ENCODE results near the gene TCF23. TPM values are rescaled to one million over a fixed set of nuclear protein-coding genes. Genes with fewer than 3 reads are reported as not detected.

Gene TCF23
- total and polyA plus RNA-seq, 2 of the 8 experiments (the other 6 are each of a cell fraction or from before 2014, with no cell fraction given), result 0.02 TPM; not detected in 1

DNA sequence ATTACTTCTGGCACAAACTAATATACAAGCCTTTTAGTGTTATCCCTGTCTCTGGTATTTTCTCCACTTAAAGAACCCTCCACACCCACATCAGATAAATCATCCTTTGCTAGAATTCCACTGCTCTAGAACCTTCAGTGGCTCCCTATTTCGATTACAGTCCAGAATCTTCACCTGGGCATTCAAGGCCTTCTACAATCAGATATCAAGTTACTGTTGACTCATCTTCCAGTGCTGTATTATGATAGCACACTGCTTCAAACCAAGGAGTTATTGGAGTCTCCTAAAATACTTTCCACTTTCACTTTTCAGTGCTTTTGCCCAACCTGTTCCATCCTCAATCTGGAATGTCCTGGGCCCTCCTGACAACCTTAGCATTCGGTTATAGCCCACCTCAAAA lies 33.3 kb upstream of the TCF23 start (continued):
- TF ChIP-seq, protein P1, sequence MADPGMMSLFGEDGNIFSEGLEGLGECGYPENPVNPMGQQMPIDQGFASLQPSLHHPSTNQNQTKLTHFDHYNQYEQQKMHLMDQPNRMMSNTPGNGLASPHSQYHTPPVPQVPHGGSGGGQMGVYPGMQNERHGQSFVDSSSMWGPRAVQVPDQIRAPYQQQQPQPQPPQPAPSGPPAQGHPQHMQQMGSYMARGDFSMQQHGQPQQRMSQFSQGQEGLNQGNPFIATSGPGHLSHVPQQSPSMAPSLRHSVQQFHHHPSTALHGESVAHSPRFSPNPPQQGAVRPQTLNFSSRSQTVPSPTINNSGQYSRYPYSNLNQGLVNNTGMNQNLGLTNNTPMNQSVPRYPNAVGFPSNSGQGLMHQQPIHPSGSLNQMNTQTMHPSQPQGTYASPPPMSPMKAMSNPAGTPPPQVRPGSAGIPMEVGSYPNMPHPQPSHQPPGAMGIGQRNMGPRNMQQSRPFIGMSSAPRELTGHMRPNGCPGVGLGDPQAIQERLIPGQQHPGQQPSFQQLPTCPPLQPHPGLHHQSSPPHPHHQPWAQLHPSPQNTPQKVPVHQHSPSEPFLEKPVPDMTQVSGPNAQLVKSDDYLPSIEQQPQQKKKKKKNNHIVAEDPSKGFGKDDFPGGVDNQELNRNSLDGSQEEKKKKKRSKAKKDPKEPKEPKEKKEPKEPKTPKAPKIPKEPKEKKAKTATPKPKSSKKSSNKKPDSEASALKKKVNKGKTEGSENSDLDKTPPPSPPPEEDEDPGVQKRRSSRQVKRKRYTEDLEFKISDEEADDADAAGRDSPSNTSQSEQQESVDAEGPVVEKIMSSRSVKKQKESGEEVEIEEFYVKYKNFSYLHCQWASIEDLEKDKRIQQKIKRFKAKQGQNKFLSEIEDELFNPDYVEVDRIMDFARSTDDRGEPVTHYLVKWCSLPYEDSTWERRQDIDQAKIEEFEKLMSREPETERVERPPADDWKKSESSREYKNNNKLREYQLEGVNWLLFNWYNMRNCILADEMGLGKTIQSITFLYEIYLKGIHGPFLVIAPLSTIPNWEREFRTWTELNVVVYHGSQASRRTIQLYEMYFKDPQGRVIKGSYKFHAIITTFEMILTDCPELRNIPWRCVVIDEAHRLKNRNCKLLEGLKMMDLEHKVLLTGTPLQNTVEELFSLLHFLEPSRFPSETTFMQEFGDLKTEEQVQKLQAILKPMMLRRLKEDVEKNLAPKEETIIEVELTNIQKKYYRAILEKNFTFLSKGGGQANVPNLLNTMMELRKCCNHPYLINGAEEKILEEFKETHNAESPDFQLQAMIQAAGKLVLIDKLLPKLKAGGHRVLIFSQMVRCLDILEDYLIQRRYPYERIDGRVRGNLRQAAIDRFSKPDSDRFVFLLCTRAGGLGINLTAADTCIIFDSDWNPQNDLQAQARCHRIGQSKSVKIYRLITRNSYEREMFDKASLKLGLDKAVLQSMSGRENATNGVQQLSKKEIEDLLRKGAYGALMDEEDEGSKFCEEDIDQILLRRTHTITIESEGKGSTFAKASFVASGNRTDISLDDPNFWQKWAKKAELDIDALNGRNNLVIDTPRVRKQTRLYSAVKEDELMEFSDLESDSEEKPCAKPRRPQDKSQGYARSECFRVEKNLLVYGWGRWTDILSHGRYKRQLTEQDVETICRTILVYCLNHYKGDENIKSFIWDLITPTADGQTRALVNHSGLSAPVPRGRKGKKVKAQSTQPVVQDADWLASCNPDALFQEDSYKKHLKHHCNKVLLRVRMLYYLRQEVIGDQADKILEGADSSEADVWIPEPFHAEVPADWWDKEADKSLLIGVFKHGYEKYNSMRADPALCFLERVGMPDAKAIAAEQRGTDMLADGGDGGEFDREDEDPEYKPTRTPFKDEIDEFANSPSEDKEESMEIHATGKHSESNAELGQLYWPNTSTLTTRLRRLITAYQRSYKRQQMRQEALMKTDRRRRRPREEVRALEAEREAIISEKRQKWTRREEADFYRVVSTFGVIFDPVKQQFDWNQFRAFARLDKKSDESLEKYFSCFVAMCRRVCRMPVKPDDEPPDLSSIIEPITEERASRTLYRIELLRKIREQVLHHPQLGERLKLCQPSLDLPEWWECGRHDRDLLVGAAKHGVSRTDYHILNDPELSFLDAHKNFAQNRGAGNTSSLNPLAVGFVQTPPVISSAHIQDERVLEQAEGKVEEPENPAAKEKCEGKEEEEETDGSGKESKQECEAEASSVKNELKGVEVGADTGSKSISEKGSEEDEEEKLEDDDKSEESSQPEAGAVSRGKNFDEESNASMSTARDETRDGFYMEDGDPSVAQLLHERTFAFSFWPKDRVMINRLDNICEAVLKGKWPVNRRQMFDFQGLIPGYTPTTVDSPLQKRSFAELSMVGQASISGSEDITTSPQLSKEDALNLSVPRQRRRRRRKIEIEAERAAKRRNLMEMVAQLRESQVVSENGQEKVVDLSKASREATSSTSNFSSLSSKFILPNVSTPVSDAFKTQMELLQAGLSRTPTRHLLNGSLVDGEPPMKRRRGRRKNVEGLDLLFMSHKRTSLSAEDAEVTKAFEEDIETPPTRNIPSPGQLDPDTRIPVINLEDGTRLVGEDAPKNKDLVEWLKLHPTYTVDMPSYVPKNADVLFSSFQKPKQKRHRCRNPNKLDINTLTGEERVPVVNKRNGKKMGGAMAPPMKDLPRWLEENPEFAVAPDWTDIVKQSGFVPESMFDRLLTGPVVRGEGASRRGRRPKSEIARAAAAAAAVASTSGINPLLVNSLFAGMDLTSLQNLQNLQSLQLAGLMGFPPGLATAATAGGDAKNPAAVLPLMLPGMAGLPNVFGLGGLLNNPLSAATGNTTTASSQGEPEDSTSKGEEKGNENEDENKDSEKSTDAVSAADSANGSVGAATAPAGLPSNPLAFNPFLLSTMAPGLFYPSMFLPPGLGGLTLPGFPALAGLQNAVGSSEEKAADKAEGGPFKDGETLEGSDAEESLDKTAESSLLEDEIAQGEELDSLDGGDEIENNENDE (IDR thresholded peaks at IDR 0.05; ENCODE audit: insufficient replicate concordance, low read length), result no peak
- TF ChIP-seq CEBPB (IDR thresholded peaks at IDR 0.05; ENCODE audit: low read depth, low read length) (no peak), JUN (IDR thresholded peaks at IDR 0.05; ENCODE audit: low read depth, low read length) (no peak), BCL11A (IDR thresholded peaks at IDR 0.05; ENCODE audit: low read depth in 2 of 2, low read length in 2 of 2) (no peak), SIRT6 (IDR thresholded peaks at IDR 0.05; ENCODE audit: low read length) (no peak), JUND (IDR thresholded peaks at IDR 0.05; ENCODE audit: low read length) (no peak), CTCF (IDR thresholded peaks at IDR 0.05; ENCODE audit: control extremely low read depth in 1 of 3, insufficient read depth in 1 of 3, low read depth in 1 of 3, low read length in 3 of 3) (no peak)
